H9 (cell line): Measurements from ENCODE around the gene SOX14. TPM values are rescaled to one million over a fixed set of nuclear protein-coding genes. Genes with fewer than 3 reads are reported as not detected.

Experiments used
- DNase-seq: peaks from one replicate; pipeline ENCODE4 v3.0.0-alpha.2; 2017
- H2AFZ ChIP-seq: one replicate; pipeline ENCODE4 v1.6.1; 2013; ENCODE audit warnings: mild to moderate bottlenecking, low read length, control low read depth, moderate library complexity
- H2AK5ac ChIP-seq: 2 replicates; pipeline ENCODE4 v1.6.1; 2013; ENCODE audit warnings: low read length, control low read depth, mixed read lengths; ENCODE audit not compliant: insufficient read length
- H2BK120ac ChIP-seq: one replicate; pipeline ENCODE4 v1.6.1; 2013; ENCODE audit warnings: low read depth, mild to moderate bottlenecking, low read length, control low read depth, inconsistent platforms; ENCODE audit not compliant: poor library complexity, severe bottlenecking
- H2BK12ac ChIP-seq: 2 replicates; pipeline ENCODE4 v1.6.1; 2013; ENCODE audit warnings: low read length, control low read depth, mixed read lengths, low read depth; ENCODE audit not compliant: insufficient read length
- H2BK15ac ChIP-seq: 2 replicates; pipeline ENCODE4 v1.6.1; 2013; ENCODE audit warnings: low read depth, low read length, control low read depth
- H2BK20ac ChIP-seq: one replicate; pipeline ENCODE4 v1.6.1; 2013; ENCODE audit warnings: low read depth, mild to moderate bottlenecking, low read length, control low read depth, inconsistent platforms; ENCODE audit not compliant: poor library complexity, severe bottlenecking
- H2BK5ac ChIP-seq: 2 replicates; pipeline ENCODE4 v1.6.1; 2013; ENCODE audit warnings: low read length, control low read depth, mixed read lengths; ENCODE audit not compliant: insufficient read length
- H3K14ac ChIP-seq: 2 replicates; pipeline ENCODE4 v1.6.1; 2013; ENCODE audit warnings: low read length, control low read depth; ENCODE audit not compliant: insufficient read depth
- H3K18ac ChIP-seq: 2 replicates; pipeline ENCODE4 v1.6.1; 2013; ENCODE audit warnings: low read depth, mild to moderate bottlenecking, mixed read lengths, low read length, control low read depth; ENCODE audit not compliant: insufficient read length
- H3K23ac ChIP-seq: 2 replicates; pipeline ENCODE4 v1.6.1; 2013; ENCODE audit warnings: low read length, control low read depth, mixed read lengths, low read depth; ENCODE audit not compliant: insufficient read length
- H3K23me2 ChIP-seq: 2 replicates; pipeline ENCODE4 v1.6.1; 2013; ENCODE audit warnings: low read depth, mild to moderate bottlenecking, mixed read lengths, low read length, control low read depth; ENCODE audit not compliant: insufficient read length, poor library complexity, severe bottlenecking
- H3K27ac ChIP-seq: 2 replicates; pipeline ENCODE4 v1.5.1; 2013; ENCODE audit warnings: low read length, control low read depth, mixed read lengths, low read depth; ENCODE audit not compliant: insufficient read length
- H3K27me3 ChIP-seq: 2 replicates; pipeline ENCODE4 v1.6.1; 2013; ENCODE audit warnings: low read length, control low read depth, inconsistent platforms; ENCODE audit not compliant: insufficient read depth
- H3K4ac ChIP-seq: 2 replicates; pipeline ENCODE4 v1.6.1; 2013; ENCODE audit warnings: low read depth, mild to moderate bottlenecking, control low read depth, inconsistent platforms, low read length, moderate library complexity
- H3K4me1 ChIP-seq: 2 replicates; pipeline ENCODE4 v1.6.1; 2013; ENCODE audit warnings: low read length, control low read depth, inconsistent platforms; ENCODE audit not compliant: insufficient read depth
- H3K4me2 ChIP-seq: 2 replicates; pipeline ENCODE4 v1.6.1; 2013; ENCODE audit warnings: low read length, control low read depth, mixed read lengths; ENCODE audit not compliant: insufficient read length, insufficient read depth
- H3K56ac ChIP-seq: 2 replicates; pipeline ENCODE4 v1.6.1; 2013; ENCODE audit warnings: low read depth, mild to moderate bottlenecking, mixed read lengths, low read length, control low read depth; ENCODE audit not compliant: insufficient read length
- H3K79me1 ChIP-seq: 2 replicates; pipeline ENCODE4 v1.6.1; 2013; ENCODE audit warnings: low read depth, mild to moderate bottlenecking, moderate library complexity, low read length, control low read depth, inconsistent platforms; ENCODE audit not compliant: insufficient read depth, poor library complexity, severe bottlenecking
- H3K79me2 ChIP-seq: 2 replicates; pipeline ENCODE4 v1.6.1; 2013; ENCODE audit warnings: low read length, control low read depth, inconsistent platforms; ENCODE audit not compliant: insufficient read depth
- H3K9ac ChIP-seq: 2 replicates; pipeline ENCODE4 v1.6.1; 2013; ENCODE audit warnings: low read length, control low read depth, mixed read lengths; ENCODE audit not compliant: insufficient read length; ENCODE audit errors: extremely low read depth
- H3K9me3 ChIP-seq: one replicate; pipeline ENCODE4 v1.6.1; 2013; ENCODE audit warnings: low read depth, low read length, inconsistent platforms; ENCODE audit not compliant: control insufficient read depth
- H3T11ph ChIP-seq: one replicate; pipeline ENCODE4 v1.6.1; 2013; ENCODE audit warnings: mild to moderate bottlenecking, low read length, control low read depth, inconsistent platforms
- H4K20me1 ChIP-seq: one replicate; pipeline ENCODE4 v1.6.1; 2013; ENCODE audit not compliant: control insufficient read depth, insufficient read length, insufficient read depth
- H4K5ac ChIP-seq: 2 replicates; pipeline ENCODE4 v1.6.1; 2013; ENCODE audit warnings: low read depth, mild to moderate bottlenecking, mixed read lengths, low read length, control low read depth; ENCODE audit not compliant: insufficient read length
- H4K8ac ChIP-seq: replicated peaks from 2 replicates; pipeline ENCODE4 v1.6.1; 2013; ENCODE audit warnings: low read length, control low read depth, mixed read lengths, low read depth; ENCODE audit not compliant: insufficient read length
- H4K91ac ChIP-seq: 2 replicates; pipeline ENCODE4 v1.6.1; 2013; ENCODE audit warnings: low read depth, mild to moderate bottlenecking, moderate library complexity, mixed read lengths, low read length, control low read depth; ENCODE audit not compliant: insufficient read length
- H3K27ac Mint-ChIP-seq, 3 experiments: 2 replicates in 2 of 3; 3 replicates in 1 of 3; pipeline ENCODE4 v1.8.0; 2020 to 2021; ENCODE audit warnings: mixed read lengths in 3 of 3, mild to moderate bottlenecking in 1 of 3, moderate library complexity in 1 of 3
- H3K27me3 Mint-ChIP-seq: 2 replicates; pipeline ENCODE4 v1.8.0; 2021; ENCODE audit warnings: low read depth, mild to moderate bottlenecking, moderate library complexity, mixed read lengths
- H3K36me3 Mint-ChIP-seq, 3 experiments: 2 replicates in 2 of 3; 3 replicates in 1 of 3; pipeline ENCODE4 v1.8.0; 2020 to 2021; ENCODE audit warnings: low read depth in 3 of 3, mixed read lengths in 3 of 3; ENCODE audit not compliant: insufficient read depth in 1 of 3
- H3K4me1 Mint-ChIP-seq, 2 experiments: 2 replicates each; pipeline ENCODE4 v1.8.0; 2020; ENCODE audit warnings: mixed read lengths in 2 of 2
- H3K4me3 Mint-ChIP-seq, 2 experiments: 2 replicates in 1 of 2; 3 replicates in 1 of 2; pipeline ENCODE4 v1.8.0; 2020 to 2021; ENCODE audit warnings: mild to moderate bottlenecking in 2 of 2, mixed read lengths in 2 of 2, moderate library complexity in 1 of 2
- H3K9me3 Mint-ChIP-seq, 2 experiments: 2 replicates in 1 of 2; 3 replicates in 1 of 2; pipeline ENCODE4 v1.8.0; 2020; ENCODE audit warnings: mild to moderate bottlenecking in 2 of 2, mixed read lengths in 2 of 2, moderate library complexity in 1 of 2
- WGBS: extraction: QIAGEN DNeasy Blood & Tissue Kit; methylation state at CpG from one replicate; pipeline ENCODE4 v1.1.7; 2013; ENCODE audit warnings: missing lambda C conversion rate, low lambda C conversion rate, mixed read lengths; ENCODE audit not compliant: insufficient read length; ENCODE audit errors: extremely low coverage; 5-methylcytosine and 5-hydroxymethylcytosine counted together
- long read RNA-seq: library from polyadenylated mRNA; unstranded; transcript quantifications from one replicate; pipeline ENCODE4 v2.0.0, GENCODE V29; 2020
- total RNA-seq: library from RNA; stranded (reverse); gene quantifications from 2 replicates; pipeline ENCODE4 v1.2.1, GENCODE V29; 2021
- TF ChIP-seq, protein P1 (sequence below): fragments of 200-600 bp; sonication (generic); conservative IDR thresholded peaks from 3 replicates; pipeline ENCODE4 v1.8.0; 2021; ENCODE audit warnings: antibody characterized with exemption, mild to moderate bottlenecking

SOX14 gene
- total RNA-seq = 0.35 and 0.57 TPM in 2 replicates
- long read RNA-seq = 0 reads

- Histone ChIP-seq H4K8ac (no peak within 1 kb of the TSS), H2AK5ac (no peak within 1 kb of the TSS), H3K23me2 (peaks cover 19% of the 10 kb centered on the region), H2BK15ac (no peak within 1 kb of the TSS), H2BK5ac (no peak within 1 kb of the TSS), H2BK20ac (no peak within 1 kb of the TSS), H3K79me2 (no peaks in the 10 kb centered on the region), H3K79me1 (no peaks in the 10 kb centered on the region), H3K9ac (no peak within 1 kb of the TSS), H3K23ac (no peak within 1 kb of the TSS), H3K27me3 (peaks cover 86% of the 10 kb centered on the region), H4K5ac (no peak within 1 kb of the TSS), H3K4ac (no peak within 1 kb of the TSS), H3T11ph (no peak within 1 kb of the TSS), H3K14ac (no peak within 1 kb of the TSS; the same call in 1 of the 2 replicates), H3K4me2 (peak within 1 kb of the TSS; percentile 64), H4K20me1 (peaks cover 3% of the 10 kb centered on the region), H2AFZ (no peak within 1 kb of the TSS), H3K9me3 (no peaks in the 10 kb centered on the region), H3K27ac (no peak within 1 kb of the TSS), H2BK12ac (no peak within 1 kb of the TSS), H4K91ac (no peak within 1 kb of the TSS), H3K56ac (no peak within 1 kb of the TSS), H3K4me1 (0 out of 2 replicates have a peak, but pooled peaks cover under 1% of the 10 kb centered on the region), H3K18ac (peak within 1 kb of the TSS; percentile 30), H2BK120ac (no peak within 1 kb of the TSS)
- H3K36me3 Mint-ChIP-seq = peaks cover 0 to 1% (median 0%) of the 10 kb centered on the region in 3 experiments; a peak in 1 of 7 replicates
- WGBS = no CpG with 5 or more reads among the region's 30 CpGs
- H3K9me3 Mint-ChIP-seq = peaks cover 0 to 2% of the 10 kb centered on the region in 2 experiments; a peak in 2 of 5 replicates
- no peak within 1 kb of the TSS for H3K27ac Mint-ChIP-seq
- TF ChIP-seq, protein P1, sequence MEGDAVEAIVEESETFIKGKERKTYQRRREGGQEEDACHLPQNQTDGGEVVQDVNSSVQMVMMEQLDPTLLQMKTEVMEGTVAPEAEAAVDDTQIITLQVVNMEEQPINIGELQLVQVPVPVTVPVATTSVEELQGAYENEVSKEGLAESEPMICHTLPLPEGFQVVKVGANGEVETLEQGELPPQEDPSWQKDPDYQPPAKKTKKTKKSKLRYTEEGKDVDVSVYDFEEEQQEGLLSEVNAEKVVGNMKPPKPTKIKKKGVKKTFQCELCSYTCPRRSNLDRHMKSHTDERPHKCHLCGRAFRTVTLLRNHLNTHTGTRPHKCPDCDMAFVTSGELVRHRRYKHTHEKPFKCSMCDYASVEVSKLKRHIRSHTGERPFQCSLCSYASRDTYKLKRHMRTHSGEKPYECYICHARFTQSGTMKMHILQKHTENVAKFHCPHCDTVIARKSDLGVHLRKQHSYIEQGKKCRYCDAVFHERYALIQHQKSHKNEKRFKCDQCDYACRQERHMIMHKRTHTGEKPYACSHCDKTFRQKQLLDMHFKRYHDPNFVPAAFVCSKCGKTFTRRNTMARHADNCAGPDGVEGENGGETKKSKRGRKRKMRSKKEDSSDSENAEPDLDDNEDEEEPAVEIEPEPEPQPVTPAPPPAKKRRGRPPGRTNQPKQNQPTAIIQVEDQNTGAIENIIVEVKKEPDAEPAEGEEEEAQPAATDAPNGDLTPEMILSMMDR = no peak
- peaks cover 77 to 86% of the 10 kb centered on the region in 2 experiments for H3K4me1 Mint-ChIP-seq
- H3K4me3 Mint-ChIP-seq = peak within 1 kb of the TSS; percentile 63 to 86
- peak; percentile 98 for DNase-seq
- H3K27me3 Mint-ChIP-seq = peaks cover 100% of the 10 kb centered on the region
Observed at GRCh38 chr3:137764001-137764433, at the start of gene SOX14. TSS of gene SOX14 (plus strand) at chr3:137764315. CDS start at chr3:137764785, 470 bp downstream.
